Activated CD8-positive, alpha-beta memory T cell treated with anti-CD3 and anti-CD28 coated beads, Interleukin-2, amount 10 ng/mL, durations not matched to agents 7 days and 5 days (primary cell): ENCODE data around the gene CNTN1. TPM values are rescaled to one million over a fixed set of nuclear protein-coding genes. Genes with fewer than 3 reads are reported as not detected.

Experiments used
- ATAC-seq: fragments of 150-1000 bp; cut with Tn5 transposase; one replicate; pipeline ENCODE4 v1.10.0; 2021; ENCODE audit warnings: moderate library complexity
- CTCF ChIA-PET: fragments of 350-600 bp; sonication (Branson Sonifier 250); formaldehyde crosslinking; loops from one replicate; lab custom pipeline; 2021; ENCODE audit warnings: antibody characterized with exemption; lab: Charles Lee
- DNase-seq: peaks from one replicate; pipeline ENCODE4 v3.0.0-alpha.2; 2020
- H3K27ac Mint-ChIP-seq: one replicate; pipeline ENCODE4 v1.8.0; 2021; ENCODE audit warnings: mild to moderate bottlenecking, mixed read lengths
- H3K27me3 Mint-ChIP-seq: one replicate; pipeline ENCODE4 v1.8.0; 2021; ENCODE audit warnings: mixed read lengths
- H3K36me3 Mint-ChIP-seq: one replicate; pipeline ENCODE4 v1.8.0; 2021; ENCODE audit warnings: mild to moderate bottlenecking, mixed read lengths
- H3K4me1 Mint-ChIP-seq: one replicate; pipeline ENCODE4 v1.8.0; 2021; ENCODE audit warnings: mixed read lengths
- H3K4me3 Mint-ChIP-seq: one replicate; pipeline ENCODE4 v1.8.0; 2021; ENCODE audit warnings: mild to moderate bottlenecking, moderate library complexity, mixed read lengths
- H3K9me3 Mint-ChIP-seq: one replicate; pipeline ENCODE4 v1.8.0; 2022; ENCODE audit warnings: low read depth, mixed read lengths
- total RNA-seq, 2 experiments: library from RNA; stranded (reverse); gene quantifications; one replicate each; pipeline ENCODE4 v1.2.3, GENCODE V29; 2021

The CNTN1 gene
- total RNA-seq, 2 experiments from 2014 or later = not detected

- CTCF ChIA-PET = no interaction called here
- Mint-ChIP-seq H3K4me3 (no peak overlapping the region), H3K36me3 (no peaks in the 10 kb centered on the region), H3K4me1 (no peaks in the 10 kb centered on the region), H3K27ac (no peak overlapping the region), H3K27me3 (no peaks in the 10 kb centered on the region), H3K9me3 (no peaks in the 10 kb centered on the region)
- ATAC-seq (no peak), DNase-seq (no peak)
Observed at GRCh38 chr12:40988355-40988754, 296.1 kb downstream of the CNTN1 start.

GRCh38 chr12:40988824-40989223, 296.6 kb downstream of the CNTN1 start:
- DNase-seq = no peak
- Mint-ChIP-seq H3K9me3 (no peaks in the 10 kb centered on the region), H3K27ac (no peak overlapping the region), H3K27me3 (no peaks in the 10 kb centered on the region), H3K36me3 (no peaks in the 10 kb centered on the region), H3K4me1 (no peaks in the 10 kb centered on the region), H3K4me3 (no peak overlapping the region)
- CTCF ChIA-PET = no interaction called here
- ATAC-seq = no peak

GRCh38 chr12:40989785-40990184, 297.5 kb downstream of the CNTN1 start:
- no peak for DNase-seq
- Mint-ChIP-seq H3K27ac (no peak overlapping the region), H3K4me3 (no peak overlapping the region), H3K9me3 (no peaks in the 10 kb centered on the region), H3K27me3 (no peaks in the 10 kb centered on the region), H3K4me1 (no peaks in the 10 kb centered on the region), H3K36me3 (no peaks in the 10 kb centered on the region)
- CTCF ChIA-PET = interaction anchor here (1.2 kb wide), 1 partner anchor 48 kb away, joined by 3 read pairs; no protein-coding TSS in a partner anchor
- no peak for ATAC-seq

GRCh38 chr12:40992158-40992557, 299.9 kb downstream of the CNTN1 start:
- no peak overlapping the region for H3K27ac Mint-ChIP-seq
- no peaks in the 10 kb centered on the region for H3K9me3 Mint-ChIP-seq
- DNase-seq = no peak
- H3K4me1 Mint-ChIP-seq = no peaks in the 10 kb centered on the region
- H3K27me3 Mint-ChIP-seq = no peaks in the 10 kb centered on the region
- H3K36me3 Mint-ChIP-seq = no peaks in the 10 kb centered on the region
- no peak for ATAC-seq
- no peak overlapping the region for H3K4me3 Mint-ChIP-seq
- CTCF ChIA-PET = no interaction called here

GRCh38 chr12:40992674-40993073, 300.4 kb downstream of the CNTN1 start:
- CTCF ChIA-PET = no interaction called here
- no peak overlapping the region for H3K27ac Mint-ChIP-seq
- no peaks in the 10 kb centered on the region for H3K27me3 Mint-ChIP-seq
- H3K4me1 Mint-ChIP-seq = no peaks in the 10 kb centered on the region
- no peak for DNase-seq
- no peaks in the 10 kb centered on the region for H3K9me3 Mint-ChIP-seq
- ATAC-seq = no peak
- no peaks in the 10 kb centered on the region for H3K36me3 Mint-ChIP-seq
- no peak overlapping the region for H3K4me3 Mint-ChIP-seq

- no peak overlapping the region for H3K4me3 Mint-ChIP-seq
- H3K27me3 Mint-ChIP-seq = no peaks in the 10 kb centered on the region
- H3K27ac Mint-ChIP-seq = no peak overlapping the region
- DNase-seq (no peak), ATAC-seq (no peak)
- H3K9me3 Mint-ChIP-seq = no peaks in the 10 kb centered on the region
- H3K36me3 Mint-ChIP-seq = no peaks in the 10 kb centered on the region
- no peaks in the 10 kb centered on the region for H3K4me1 Mint-ChIP-seq
- CTCF ChIA-PET = no interaction called here
Observed at GRCh38 chr12:40993158-40993557, 300.9 kb downstream of the CNTN1 start.

GRCh38 chr12:40996091-40996490, 303.9 kb downstream of the CNTN1 start:
- CTCF ChIA-PET = no interaction called here
- no peaks in the 10 kb centered on the region for H3K36me3 Mint-ChIP-seq
- no peak overlapping the region for H3K27ac Mint-ChIP-seq
- no peaks in the 10 kb centered on the region for H3K27me3 Mint-ChIP-seq
- peaks cover 2% of the 10 kb centered on the region for H3K9me3 Mint-ChIP-seq
- ATAC-seq (no peak), DNase-seq (no peak)
- H3K4me3 Mint-ChIP-seq = no peak overlapping the region
- no peaks in the 10 kb centered on the region for H3K4me1 Mint-ChIP-seq

GRCh38 chr12:40999210-40999609, 307.0 kb downstream of the CNTN1 start:
- H3K27ac Mint-ChIP-seq = no peak overlapping the region
- CTCF ChIA-PET = interaction anchor here (0.9 kb wide), 1 partner anchor 53 kb away, joined by 3 read pairs; no protein-coding TSS in a partner anchor
- ATAC-seq = no peak
- peaks cover 10% of the 10 kb centered on the region for H3K9me3 Mint-ChIP-seq
- H3K4me1 Mint-ChIP-seq = no peaks in the 10 kb centered on the region
- H3K27me3 Mint-ChIP-seq = no peaks in the 10 kb centered on the region
- no peak for DNase-seq
- H3K4me3 Mint-ChIP-seq = no peak overlapping the region
- no peaks in the 10 kb centered on the region for H3K36me3 Mint-ChIP-seq

GRCh38 chr12:41008472-41008871, 316.2 kb downstream of the CNTN1 start:
- Mint-ChIP-seq H3K36me3 (no peaks in the 10 kb centered on the region), H3K4me3 (no peak overlapping the region), H3K9me3 (peaks cover 40% of the 10 kb centered on the region), H3K27ac (no peak overlapping the region), H3K4me1 (no peaks in the 10 kb centered on the region), H3K27me3 (no peaks in the 10 kb centered on the region)
- CTCF ChIA-PET = no interaction called here
- DNase-seq = no peak
- ATAC-seq = no peak

GRCh38 chr12:41011939-41012338, 319.7 kb downstream of the CNTN1 start:
- no peak overlapping the region for H3K27ac Mint-ChIP-seq
- no peak for ATAC-seq
- H3K4me3 Mint-ChIP-seq = no peak overlapping the region
- H3K4me1 Mint-ChIP-seq = no peaks in the 10 kb centered on the region
- CTCF ChIA-PET = no interaction called here
- no peak for DNase-seq
- no peaks in the 10 kb centered on the region for H3K36me3 Mint-ChIP-seq
- no peaks in the 10 kb centered on the region for H3K27me3 Mint-ChIP-seq
- peaks cover 20% of the 10 kb centered on the region for H3K9me3 Mint-ChIP-seq

- peaks cover 6% of the 10 kb centered on the region for H3K9me3 Mint-ChIP-seq
- no peaks in the 10 kb centered on the region for H3K36me3 Mint-ChIP-seq
- ATAC-seq = no peak
- no peak for DNase-seq
- H3K27me3 Mint-ChIP-seq = no peaks in the 10 kb centered on the region
- H3K27ac Mint-ChIP-seq = no peak overlapping the region
- no peak overlapping the region for H3K4me3 Mint-ChIP-seq
- no peaks in the 10 kb centered on the region for H3K4me1 Mint-ChIP-seq
- CTCF ChIA-PET = no interaction called here
Observed at GRCh38 chr12:41013881-41014642, 321.8 kb downstream of the CNTN1 start.

GRCh38 chr12:41014643-41015020, 322.4 kb downstream of the CNTN1 start:
- ATAC-seq (no peak), DNase-seq (no peak)
- H3K27me3 Mint-ChIP-seq = no peaks in the 10 kb centered on the region
- no peak overlapping the region for H3K4me3 Mint-ChIP-seq
- H3K9me3 Mint-ChIP-seq = peaks cover 6% of the 10 kb centered on the region
- H3K4me1 Mint-ChIP-seq = no peaks in the 10 kb centered on the region
- CTCF ChIA-PET = no interaction called here
- H3K27ac Mint-ChIP-seq = no peak overlapping the region
- H3K36me3 Mint-ChIP-seq = no peaks in the 10 kb centered on the region

- no peaks in the 10 kb centered on the region for H3K9me3 Mint-ChIP-seq
- CTCF ChIA-PET = no interaction called here
- ATAC-seq (no peak), DNase-seq (no peak)
- H3K36me3 Mint-ChIP-seq = no peaks in the 10 kb centered on the region
- no peak overlapping the region for H3K27ac Mint-ChIP-seq
- H3K4me3 Mint-ChIP-seq = no peak overlapping the region
- no peaks in the 10 kb centered on the region for H3K27me3 Mint-ChIP-seq
- H3K4me1 Mint-ChIP-seq = no peaks in the 10 kb centered on the region
Observed at GRCh38 chr12:41018010-41018409, 325.8 kb downstream of the CNTN1 start.

GRCh38 chr12:41019461-41019860, 327.2 kb downstream of the CNTN1 start:
- Mint-ChIP-seq H3K9me3 (no peaks in the 10 kb centered on the region), H3K4me1 (no peaks in the 10 kb centered on the region), H3K27ac (no peak overlapping the region), H3K36me3 (no peaks in the 10 kb centered on the region), H3K27me3 (no peaks in the 10 kb centered on the region), H3K4me3 (no peak overlapping the region)
- DNase-seq (no peak), ATAC-seq (no peak)
- CTCF ChIA-PET = interaction anchor here (0.9 kb wide), 1 partner anchor 32 kb away, joined by 3 read pairs; no protein-coding TSS in a partner anchor
